Measurements from ENCODE around the gene DCUN1D1. TPM values are rescaled to one million over a fixed set of nuclear protein-coding genes. Genes with fewer than 3 reads are reported as not detected.

The DCUN1D1 gene
- total and polyA plus RNA-seq, 10 of the 15 experiments (the other 5 are each of a cell fraction or from before 2014, with no cell fraction given) = 19.8 to 47.4 (median 30.8) TPM

DNA sequence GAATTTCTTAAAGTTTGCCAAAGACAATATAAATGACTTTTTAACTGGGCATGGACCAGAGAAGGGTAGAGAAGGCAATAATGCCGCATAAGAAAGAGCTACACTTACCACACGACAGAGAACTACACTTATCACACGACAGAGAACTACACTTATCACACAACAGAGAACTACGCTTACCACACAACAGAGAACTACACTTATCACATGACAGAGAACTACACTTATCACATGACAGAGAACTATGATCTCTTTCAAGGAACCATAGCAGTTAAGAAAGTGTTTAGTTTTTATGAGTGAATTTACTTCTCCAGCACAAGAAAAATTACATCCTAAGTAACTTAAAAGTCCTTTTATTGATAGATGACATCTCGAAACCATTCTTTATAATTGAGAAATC is 32.0 kb downstream of the DCUN1D1 start:
- WGBS (ENCODE audit: insufficient coverage, insufficient replicate concordance, low lambda C conversion rate, missing lambda C conversion rate) = 99% methylated on average over 5 of the region's 5 CpGs
- Histone ChIP-seq H3K27me3 (replicated peaks in 1 of 2; ENCODE audit: control insufficient read depth in 2 of 2, insufficient read depth in 2 of 2, low read length in 1 of 2) (no peaks in the 10 kb centered on the region), H2AFZ (ENCODE audit: control insufficient read depth, low read depth, low read length) (no peak overlapping the region), H3K27ac (ENCODE audit: control insufficient read depth, insufficient read depth) (no peak overlapping the region), H3K4me1 (ENCODE audit: control insufficient read depth, insufficient read depth, low read length) (no peaks in the 10 kb centered on the region), H3K4me3 (no peak overlapping the region), H3K36me3 (ENCODE audit: control insufficient read depth in 2 of 2, insufficient read depth in 2 of 2, low read length in 1 of 2) (peaks cover 0 to 5% of the 10 kb centered on the region in 2 experiments; a peak in 2 of 4 replicates), H4K20me1 (ENCODE audit: control insufficient read depth, insufficient read depth) (no peaks in the 10 kb centered on the region), H3K9ac (ENCODE audit: control insufficient read depth, insufficient read depth, low read length) (no peak overlapping the region), H3K4me2 (ENCODE audit: control insufficient read depth, insufficient read depth) (no peak overlapping the region), H3K9me3 (replicated peaks; ENCODE audit: control insufficient read depth, insufficient read depth, low read length) (no peaks in the 10 kb centered on the region), H3K79me2 (ENCODE audit: control insufficient read depth, insufficient read depth, low read length) (no peaks in the 10 kb centered on the region)
- RAD21 ChIA-PET (ENCODE audit: unreplicated experiment) = no interaction called here
- in situ Hi-C loops (cut with MboI) (no loop called here), intact Hi-C loops (cut with micrococcal nuclease; ENCODE audit: unreplicated experiment) (no loop called here)
- CTCF ChIA-PET = no interaction called here
- no TSS peak for BruUV-seq (replicated peaks)
- SMC1A ChIA-PET (ENCODE audit: uncharacterized antibody, unreplicated experiment) = interaction anchor here (1.0 to 2.0 kb wide), 3 partner anchors 12 to 32 kb away, joined by 3 to 5 read pairs (median 4); no protein-coding TSS in a partner anchor
- POLR2A ChIA-PET = no interaction called here
- FAIRE-seq = no peak
- TF ChIP-seq ZNF207 (IDR thresholded peaks at IDR 0.05; ENCODE audit: borderline replicate concordance) = no peak
- TF ChIP-seq GATAD2B (conservative IDR thresholded peaks at IDR 0.05; ENCODE audit: low read depth) = no peak
- TF ChIP-seq, protein P1, sequence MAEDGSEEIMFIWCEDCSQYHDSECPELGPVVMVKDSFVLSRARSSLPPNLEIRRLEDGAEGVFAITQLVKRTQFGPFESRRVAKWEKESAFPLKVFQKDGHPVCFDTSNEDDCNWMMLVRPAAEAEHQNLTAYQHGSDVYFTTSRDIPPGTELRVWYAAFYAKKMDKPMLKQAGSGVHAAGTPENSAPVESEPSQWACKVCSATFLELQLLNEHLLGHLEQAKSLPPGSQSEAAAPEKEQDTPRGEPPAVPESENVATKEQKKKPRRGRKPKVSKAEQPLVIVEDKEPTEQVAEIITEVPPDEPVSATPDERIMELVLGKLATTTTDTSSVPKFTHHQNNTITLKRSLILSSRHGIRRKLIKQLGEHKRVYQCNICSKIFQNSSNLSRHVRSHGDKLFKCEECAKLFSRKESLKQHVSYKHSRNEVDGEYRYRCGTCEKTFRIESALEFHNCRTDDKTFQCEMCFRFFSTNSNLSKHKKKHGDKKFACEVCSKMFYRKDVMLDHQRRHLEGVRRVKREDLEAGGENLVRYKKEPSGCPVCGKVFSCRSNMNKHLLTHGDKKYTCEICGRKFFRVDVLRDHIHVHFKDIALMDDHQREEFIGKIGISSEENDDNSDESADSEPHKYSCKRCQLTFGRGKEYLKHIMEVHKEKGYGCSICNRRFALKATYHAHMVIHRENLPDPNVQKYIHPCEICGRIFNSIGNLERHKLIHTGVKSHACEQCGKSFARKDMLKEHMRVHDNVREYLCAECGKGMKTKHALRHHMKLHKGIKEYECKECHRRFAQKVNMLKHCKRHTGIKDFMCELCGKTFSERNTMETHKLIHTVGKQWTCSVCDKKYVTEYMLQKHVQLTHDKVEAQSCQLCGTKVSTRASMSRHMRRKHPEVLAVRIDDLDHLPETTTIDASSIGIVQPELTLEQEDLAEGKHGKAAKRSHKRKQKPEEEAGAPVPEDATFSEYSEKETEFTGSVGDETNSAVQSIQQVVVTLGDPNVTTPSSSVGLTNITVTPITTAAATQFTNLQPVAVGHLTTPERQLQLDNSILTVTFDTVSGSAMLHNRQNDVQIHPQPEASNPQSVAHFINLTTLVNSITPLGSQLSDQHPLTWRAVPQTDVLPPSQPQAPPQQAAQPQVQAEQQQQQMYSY (CRISPR knock-in tag; IDR thresholded peaks at IDR 0.05) = no peak
- TF ChIP-seq, protein P2, sequence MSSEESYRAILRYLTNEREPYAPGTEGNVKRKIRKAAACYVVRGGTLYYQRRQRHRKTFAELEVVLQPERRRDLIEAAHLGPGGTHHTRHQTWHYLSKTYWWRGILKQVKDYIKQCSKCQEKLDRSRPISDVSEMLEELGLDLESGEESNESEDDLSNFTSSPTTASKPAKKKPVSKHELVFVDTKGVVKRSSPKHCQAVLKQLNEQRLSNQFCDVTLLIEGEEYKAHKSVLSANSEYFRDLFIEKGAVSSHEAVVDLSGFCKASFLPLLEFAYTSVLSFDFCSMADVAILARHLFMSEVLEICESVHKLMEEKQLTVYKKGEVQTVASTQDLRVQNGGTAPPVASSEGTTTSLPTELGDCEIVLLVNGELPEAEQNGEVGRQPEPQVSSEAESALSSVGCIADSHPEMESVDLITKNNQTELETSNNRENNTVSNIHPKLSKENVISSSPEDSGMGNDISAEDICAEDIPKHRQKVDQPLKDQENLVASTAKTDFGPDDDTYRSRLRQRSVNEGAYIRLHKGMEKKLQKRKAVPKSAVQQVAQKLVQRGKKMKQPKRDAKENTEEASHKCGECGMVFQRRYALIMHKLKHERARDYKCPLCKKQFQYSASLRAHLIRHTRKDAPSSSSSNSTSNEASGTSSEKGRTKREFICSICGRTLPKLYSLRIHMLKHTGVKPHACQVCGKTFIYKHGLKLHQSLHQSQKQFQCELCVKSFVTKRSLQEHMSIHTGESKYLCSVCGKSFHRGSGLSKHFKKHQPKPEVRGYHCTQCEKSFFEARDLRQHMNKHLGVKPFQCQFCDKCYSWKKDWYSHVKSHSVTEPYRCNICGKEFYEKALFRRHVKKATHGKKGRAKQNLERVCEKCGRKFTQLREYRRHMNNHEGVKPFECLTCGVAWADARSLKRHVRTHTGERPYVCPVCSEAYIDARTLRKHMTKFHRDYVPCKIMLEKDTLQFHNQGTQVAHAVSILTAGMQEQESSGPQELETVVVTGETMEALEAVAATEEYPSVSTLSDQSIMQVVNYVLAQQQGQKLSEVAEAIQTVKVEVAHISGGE (CRISPR knock-in tag; IDR thresholded peaks at IDR 0.05) = no peak
- no peak for TF ChIP-seq CREM (IDR thresholded peaks at IDR 0.05; ENCODE audit: low read depth)
- TF ChIP-seq, protein P3, sequence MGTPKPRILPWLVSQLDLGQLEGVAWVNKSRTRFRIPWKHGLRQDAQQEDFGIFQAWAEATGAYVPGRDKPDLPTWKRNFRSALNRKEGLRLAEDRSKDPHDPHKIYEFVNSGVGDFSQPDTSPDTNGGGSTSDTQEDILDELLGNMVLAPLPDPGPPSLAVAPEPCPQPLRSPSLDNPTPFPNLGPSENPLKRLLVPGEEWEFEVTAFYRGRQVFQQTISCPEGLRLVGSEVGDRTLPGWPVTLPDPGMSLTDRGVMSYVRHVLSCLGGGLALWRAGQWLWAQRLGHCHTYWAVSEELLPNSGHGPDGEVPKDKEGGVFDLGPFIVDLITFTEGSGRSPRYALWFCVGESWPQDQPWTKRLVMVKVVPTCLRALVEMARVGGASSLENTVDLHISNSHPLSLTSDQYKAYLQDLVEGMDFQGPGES (IDR thresholded peaks at IDR 0.05) = no peak
- no peak for TF ChIP-seq JUNB (IDR thresholded peaks at IDR 0.05)
- no peak for TF ChIP-seq CEBPB (IDR thresholded peaks at IDR 0.05; ENCODE audit: borderline replicate concordance in 1 of 2, low read depth in 2 of 2, low read length in 2 of 2)
- TF ChIP-seq SUPT20H (IDR thresholded peaks at IDR 0.05; ENCODE audit: borderline replicate concordance, control insufficient read depth, low read depth, low read length) = no peak
- TF ChIP-seq ZNF384 (IDR thresholded peaks at IDR 0.05; ENCODE audit: borderline replicate concordance, low read depth, low read length) = no peak
- no peak for TF ChIP-seq SMAD1 (IDR thresholded peaks at IDR 0.05; ENCODE audit: low read depth, partially characterized antibody)
- no peak; the same call in 2 of the 3 replicates for ATAC-seq
- DNase-seq (ENCODE audit: low read depth, low spot score) = no peak
